GM12873 (cell line): Measurements from ENCODE around the gene NAT14.

Experiments used
- TF ChIP-seq, protein P1 (sequence below): IDR thresholded peaks from 2 replicates; pipeline ENCODE4 v1.5.1; 2012; ENCODE audit warnings: low read depth, mild to moderate bottlenecking, moderate library complexity, low read length, control low read depth; ENCODE audit not compliant: insufficient read depth; ENCODE audit errors: missing control alignments

The NAT14 gene

DNA sequence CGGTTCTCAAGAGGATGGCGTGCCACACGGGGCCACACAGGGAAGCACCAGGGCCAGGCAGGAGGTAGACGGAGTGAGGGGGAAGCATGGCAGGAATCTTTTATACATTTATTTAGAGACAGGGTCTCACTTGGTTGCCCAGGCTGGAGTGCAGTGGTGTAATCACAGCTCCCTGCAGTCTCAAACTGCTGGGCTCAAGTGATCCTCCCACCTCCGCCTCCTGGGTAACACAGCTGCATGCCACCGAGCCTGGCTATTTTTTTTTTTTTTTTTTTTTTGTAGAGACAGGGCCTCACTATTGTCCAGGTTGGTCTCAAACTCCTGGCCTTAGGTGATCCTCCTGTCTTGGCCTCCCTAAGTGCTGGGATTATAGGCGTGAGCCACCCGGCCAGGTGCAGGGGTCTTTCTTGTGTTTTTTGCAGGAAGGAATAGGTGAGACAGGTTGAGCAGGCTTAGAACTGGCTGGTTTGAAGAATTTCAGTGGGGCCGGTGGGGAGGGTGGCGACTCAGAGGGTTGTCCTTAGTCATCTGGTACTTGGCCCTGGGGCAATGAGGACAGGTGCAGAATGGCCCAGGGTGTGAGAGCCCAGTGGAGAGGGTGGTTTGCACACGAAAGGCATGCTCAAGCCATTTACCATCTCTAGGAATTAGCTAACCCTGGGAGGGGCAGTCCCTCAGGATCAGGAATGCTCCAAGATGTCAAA lies 10.8 kb downstream of the NAT14 start:
- TF ChIP-seq, protein P1, sequence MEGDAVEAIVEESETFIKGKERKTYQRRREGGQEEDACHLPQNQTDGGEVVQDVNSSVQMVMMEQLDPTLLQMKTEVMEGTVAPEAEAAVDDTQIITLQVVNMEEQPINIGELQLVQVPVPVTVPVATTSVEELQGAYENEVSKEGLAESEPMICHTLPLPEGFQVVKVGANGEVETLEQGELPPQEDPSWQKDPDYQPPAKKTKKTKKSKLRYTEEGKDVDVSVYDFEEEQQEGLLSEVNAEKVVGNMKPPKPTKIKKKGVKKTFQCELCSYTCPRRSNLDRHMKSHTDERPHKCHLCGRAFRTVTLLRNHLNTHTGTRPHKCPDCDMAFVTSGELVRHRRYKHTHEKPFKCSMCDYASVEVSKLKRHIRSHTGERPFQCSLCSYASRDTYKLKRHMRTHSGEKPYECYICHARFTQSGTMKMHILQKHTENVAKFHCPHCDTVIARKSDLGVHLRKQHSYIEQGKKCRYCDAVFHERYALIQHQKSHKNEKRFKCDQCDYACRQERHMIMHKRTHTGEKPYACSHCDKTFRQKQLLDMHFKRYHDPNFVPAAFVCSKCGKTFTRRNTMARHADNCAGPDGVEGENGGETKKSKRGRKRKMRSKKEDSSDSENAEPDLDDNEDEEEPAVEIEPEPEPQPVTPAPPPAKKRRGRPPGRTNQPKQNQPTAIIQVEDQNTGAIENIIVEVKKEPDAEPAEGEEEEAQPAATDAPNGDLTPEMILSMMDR = no peak

DNA sequence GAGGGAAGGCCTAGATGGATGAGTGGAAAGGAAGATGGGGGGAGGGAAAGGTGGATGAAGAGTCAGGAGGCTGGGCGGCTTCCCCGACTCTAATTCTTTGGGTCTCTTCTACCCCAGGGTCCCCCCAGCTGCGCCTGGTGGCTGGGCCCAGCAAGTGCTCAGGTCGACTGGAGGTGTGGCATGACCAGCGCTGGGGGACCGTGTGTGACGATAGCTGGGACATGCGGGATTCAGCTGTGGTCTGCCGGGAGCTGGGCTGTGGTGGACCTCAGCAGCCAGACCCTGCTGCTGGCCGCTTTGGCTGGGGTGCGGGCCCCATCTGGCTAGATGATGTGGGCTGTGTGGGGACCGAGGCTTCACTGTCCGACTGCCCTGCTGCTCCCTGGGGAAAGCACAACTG lies 12.8 kb downstream of the NAT14 start:
- TF ChIP-seq, protein P1 = no peak

DNA sequence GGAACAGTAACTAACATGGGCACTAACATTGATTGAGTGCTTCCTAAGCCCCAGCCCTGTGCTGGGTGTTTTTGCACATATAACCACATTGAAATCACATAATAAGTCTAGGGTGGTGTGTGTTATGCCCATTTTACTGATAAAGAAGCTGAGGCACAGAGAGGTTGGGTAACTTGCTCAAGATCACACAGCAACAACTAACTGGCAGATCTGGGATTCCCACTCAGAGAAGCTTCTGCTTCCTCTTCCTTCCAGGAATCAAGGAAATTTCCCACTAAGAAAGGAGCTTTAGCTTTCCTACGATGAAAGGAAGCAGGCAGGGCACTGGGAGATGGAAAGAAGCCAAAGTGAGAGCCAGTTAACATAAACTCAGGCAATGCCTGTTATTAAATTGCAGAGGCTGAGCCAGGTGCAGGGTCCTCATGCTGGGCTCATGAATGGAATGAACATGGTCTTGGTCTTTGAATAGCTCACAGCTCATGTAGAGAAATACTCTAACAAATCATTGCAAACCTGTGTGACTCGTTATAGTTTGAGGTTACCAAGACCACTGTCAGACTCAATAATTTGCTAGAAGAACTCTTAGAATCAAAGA lies 13.4 kb downstream of the NAT14 start:
- TF ChIP-seq, protein P1 = no peak

DNA sequence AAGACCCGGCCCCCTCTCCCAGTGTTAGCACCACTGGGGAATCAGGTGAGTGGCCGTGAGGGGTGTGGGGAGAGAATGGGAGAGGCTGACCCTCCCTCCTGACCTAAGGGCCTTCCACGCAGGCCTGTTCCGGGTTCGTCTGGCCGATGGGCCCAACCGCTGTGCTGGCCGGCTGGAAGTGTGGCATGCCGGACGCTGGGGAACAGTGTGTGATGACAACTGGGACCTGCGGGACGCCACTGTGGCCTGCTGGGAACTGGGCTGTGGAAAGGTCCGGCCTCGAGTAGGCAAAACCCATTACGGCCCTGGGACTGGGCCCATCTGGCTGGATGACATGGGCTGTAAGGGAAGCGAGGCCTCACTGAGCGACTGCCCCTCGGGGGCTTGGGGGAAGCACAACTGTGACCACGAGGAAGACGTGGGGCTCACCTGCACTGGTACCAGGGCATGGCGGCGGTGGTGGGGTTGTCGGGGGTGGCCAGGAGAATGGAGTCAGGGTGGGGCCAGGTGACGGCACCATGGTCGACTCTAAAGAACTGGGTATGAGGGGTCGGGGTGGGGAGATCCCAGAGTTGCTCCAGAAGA lies 15.5 kb downstream of the NAT14 start:
- TF ChIP-seq, protein P1 = no peak

DNA sequence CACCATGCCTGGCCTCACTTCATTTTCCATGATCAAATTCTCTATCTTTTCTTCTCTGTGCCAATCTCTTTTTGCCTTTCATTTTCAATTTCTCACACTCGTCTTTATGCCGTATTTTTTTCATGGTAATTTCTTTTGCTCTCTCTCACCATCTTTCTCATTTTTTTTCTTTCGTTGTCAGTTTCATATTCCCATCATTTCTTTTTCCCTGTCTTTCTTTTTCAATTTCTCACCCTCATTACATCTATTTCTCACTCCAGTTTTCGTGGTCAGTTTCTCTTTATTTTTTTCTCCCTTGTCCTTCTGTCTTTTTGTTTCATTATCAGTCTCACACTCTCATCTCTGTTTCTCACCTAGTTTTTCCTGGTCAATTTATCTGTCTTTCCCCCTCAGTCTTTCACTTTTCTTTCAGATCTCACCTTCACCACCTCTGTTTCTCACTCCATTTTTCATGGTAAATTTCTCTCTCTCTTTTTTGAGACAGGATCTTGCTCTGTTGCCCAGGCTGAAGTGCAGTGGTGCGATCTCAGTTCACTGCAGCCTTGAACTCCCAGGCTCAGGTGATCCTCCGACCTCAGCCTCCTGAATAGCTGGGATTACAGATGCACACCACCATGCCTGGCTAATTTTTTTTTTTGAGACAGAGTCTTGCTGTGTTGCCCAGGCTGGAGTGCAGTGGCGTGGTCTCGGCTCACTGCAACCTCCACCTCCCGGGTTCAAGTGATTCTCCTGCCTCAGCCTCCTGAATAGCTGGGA lies 17.4 kb downstream of the NAT14 start:
- TF ChIP-seq, protein P1 = no peak

DNA sequence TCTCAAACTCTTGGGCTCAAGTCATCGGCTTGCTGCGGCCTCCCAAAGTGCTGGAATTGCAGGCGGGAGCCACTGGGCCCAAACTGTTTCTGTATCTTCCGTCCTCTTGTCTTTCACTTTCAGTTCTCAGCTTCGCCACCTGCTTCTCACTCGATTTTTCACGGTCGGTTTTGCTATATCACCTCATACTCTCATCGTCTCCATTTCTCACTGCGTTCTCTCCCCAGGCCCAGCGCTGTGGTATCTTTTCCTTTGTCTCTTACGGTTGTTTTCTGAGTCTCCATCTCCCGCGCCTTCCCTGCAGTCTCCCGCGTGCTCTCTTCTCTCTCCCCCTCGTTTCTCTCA lies 18.1 kb downstream of the NAT14 start:
- TF ChIP-seq, protein P1 = no peak
